ENCODE results near the gene WWC1. TPM values are rescaled to one million over a fixed set of nuclear protein-coding genes. Genes with fewer than 3 reads are reported as not detected.

WWC1 gene
- polyA plus RNA-seq, 10 donors: 0.27 to 3.3 (median 1.2) TPM

DNA sequence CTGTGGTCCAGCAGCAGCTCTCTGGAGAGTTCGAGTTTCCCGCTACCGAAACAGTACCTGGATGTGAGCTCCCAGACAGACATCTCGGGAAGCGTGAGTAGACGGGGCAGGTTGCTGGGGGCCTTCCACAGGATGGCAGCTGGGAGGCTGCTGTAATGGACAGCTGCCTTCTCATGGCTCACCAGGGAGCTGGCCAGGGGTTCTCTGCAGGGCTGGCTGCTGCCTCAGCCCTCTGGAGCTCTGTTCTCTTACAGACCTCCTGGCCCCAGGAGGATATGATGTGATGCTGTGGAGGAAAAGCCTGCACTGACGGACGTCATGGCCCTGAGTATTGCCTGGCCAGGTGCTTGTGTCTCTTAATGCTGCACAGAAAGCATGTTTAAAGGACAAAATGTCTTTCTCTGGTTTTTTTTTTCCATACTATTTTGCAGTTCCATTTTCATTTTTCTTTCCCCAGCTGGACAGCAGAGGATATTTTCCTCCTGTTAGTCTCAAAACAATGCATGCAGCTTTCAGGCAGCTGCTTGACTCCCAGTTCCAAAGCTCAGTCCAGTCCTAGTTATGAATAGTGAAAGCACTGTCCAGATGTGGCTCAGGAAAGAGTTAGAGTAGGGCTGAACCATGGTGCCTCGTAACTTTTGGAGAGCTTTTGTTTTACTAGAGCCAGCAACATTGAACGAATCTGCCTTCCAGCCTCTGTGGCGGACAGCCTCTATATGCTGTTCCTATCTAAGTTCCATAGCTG, 117.3 kb downstream of the WWC1 start:
- DNase-seq: peak; percentile 74 to 90 (median 79)

DNA sequence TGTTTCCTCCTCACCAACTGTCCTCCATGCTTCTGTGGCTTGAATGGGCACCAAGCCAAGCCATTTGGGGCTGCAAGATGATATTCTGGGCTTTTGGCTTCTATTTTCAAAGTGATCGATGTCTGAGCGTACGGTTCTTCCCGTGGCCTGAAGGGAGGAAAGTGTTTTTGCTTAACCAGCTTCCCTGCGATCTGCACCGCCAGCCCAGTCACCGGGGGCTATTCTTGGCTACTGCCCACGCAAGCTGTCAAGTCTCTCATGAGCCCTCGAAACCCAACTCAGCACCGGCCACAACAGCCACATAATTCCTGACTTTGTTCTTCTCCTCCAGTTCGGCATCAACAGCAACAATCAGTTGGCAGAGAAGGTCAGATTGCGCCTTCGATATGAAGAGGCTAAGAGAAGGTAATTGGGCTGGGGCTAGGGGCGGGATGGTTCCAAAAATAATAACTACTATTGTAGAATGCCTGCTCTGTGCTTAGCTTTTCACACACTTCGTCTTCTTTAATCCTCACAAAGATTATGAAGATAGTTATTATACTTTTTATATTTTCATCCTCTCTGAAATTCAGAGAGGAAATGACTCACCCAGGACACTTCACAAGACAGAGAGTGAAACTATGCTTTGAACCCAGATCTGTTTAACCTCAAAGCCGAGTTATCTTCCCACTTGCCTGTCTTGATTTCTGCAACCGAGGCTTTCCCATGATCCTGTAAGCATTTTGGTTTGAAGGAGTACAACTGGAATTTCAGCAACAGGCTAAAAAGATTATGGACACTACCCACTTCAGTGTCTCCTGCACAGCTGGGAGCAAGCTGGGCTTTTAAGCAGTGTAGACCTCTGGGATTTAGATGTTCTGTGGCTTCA, 118.4 kb downstream of the WWC1 start:
- peak in 2 of 3 donors; percentile 11 to 43 for DNase-seq

DNA sequence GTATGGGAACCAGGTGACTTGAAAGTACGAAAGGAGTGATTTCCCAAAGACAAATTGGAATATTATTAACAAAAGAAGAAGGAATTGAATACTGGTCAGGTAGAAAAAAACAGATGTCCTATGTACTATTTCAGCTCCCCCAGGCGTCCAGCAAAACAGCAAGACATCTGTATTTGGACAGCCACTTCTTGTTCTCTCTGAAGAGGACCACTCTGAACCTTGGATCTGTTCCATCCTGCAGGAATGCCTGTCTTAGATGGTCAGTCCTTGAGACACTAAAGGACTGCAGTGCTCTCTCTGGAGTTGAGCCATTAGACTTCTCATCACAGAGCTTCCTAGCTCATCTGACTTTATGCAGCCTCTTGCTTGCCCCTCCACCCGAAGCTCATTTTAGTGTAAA, 120.4 kb downstream of the WWC1 start:
- no peak for DNase-seq

DNA sequence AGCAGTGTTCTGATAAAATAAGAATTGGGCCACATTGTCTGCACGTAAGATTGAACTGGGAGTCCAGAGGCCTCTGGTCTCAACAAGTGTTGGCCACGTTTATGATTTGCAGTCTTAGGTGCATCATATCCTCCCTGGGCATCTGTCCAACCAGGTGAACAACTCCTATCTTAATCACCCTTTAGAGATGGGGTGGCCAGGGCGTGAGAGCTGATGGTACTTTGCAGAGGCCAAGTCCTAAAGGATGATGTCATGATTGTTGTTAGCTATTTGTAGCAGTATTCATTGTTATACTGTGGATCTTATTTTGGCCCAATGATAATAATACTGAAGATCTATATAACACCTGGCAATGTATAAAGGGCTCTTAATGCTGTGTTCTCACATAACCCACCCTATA, 121.6 kb downstream of the WWC1 start:
- no peak for DNase-seq

DNA sequence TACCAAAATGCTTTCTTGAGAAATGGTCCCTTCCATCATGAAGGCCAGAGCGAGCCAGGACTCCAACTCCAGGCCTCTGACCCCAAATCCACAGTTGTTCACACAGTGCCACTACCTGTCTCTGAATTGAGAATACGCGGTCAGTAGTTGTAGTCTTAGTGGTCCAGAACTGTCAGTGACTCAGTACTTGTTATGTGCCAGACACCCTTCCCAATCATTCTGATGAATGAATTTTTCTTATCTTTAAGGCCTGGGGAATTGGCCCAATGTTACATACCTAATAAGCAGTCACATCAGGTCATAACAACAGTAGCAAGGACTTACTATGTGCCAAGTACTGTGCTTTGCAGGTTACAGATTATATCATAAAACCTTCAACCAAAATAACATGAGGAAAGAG, 122.2 kb downstream of the WWC1 start:
- DNase-seq: no peak

DNA sequence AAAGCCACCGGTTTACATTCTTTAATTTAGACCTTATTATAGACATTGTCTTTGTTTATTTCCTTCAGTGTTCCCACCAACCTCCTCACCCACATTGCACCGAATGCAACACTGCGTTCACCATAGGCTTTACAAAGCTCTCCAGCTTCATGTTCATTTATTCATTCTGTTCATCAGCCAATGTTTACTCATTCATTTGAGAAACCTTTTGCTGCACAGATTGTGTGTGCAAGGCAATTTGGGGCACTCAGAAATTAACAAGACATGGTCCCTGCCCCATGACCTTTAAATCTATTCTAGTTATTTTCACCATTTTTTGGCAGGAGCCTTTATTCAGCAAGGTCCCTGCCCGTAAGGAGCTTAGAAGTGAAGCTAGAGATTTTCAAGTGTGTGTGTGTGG, 124.0 kb downstream of the WWC1 start:
- DNase-seq: no peak

DNA sequence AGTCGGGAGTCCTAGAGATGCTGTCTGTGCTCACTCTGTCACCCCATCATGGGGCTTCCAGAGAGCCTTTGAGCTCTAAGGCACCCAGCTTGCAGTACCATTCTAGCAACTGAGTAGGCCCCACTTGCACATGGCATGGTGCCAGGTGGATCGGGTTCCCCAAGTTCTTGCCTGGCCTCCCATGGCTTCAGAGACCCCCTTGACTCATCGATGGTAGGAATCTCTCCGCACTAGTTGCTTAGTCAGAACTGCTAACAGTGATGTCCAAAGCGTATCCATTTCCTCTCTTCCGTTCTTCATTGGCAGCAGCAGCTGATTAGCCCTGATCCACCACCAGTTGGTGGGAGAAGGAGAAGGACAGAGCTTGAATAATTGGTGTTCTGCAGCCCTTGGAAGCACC, 124.5 kb downstream of the WWC1 start:
- DNase-seq: no peak

DNA sequence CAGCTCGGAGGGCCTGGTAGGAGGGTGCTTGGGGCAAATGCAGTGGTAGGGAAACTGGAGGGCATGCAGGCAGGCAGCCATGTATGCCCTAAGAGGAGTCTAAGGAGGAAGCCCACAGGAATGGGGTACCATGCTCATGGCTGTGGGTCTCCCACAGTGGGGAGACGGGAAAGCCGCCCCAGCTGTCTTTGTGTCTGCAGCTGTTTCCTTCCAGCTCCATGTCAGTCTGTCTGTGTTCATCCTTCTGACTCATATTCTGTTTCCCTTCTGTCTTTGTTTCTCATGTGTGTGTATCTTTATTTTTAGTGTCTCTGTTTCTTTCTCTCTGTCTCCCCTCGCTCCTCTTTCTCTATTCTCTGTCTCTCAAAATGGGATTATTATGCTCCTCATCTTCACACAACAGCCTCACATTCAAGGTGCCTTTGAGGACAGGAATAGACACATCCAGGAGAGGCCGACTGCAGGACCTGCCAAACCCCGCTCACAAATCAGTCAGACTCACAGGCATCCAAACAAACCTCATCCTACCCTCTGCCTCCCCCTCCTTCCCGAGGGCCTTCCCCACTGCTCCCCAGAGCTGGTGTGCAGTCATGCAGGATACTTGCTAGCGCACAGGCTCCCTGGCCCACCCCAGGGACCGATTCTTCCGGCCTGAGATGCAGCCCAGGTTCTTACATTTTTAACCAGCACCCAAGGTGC, 126.4 kb downstream of the WWC1 start:
- DNase-seq: no peak

DNA sequence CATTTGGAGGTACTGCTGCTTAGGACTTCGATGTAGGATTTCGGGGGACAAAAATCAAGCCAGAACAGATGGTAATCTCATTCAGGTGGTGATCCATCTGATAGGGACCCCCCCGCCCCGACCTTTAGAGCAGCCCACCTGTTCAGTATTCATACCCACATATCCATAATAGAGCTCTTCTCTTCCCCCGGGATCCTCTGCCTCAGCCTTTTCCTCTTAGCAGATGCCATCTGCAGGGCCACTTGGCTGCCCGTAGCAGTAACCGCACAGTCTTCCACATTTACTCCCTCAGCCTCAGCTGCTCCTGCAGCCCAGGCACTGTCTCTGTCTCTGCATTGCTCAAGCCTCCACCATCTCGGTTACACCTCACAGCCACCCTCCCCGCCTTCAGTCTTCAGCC, 129.0 kb downstream of the WWC1 start:
- DNase-seq: no peak

DNA sequence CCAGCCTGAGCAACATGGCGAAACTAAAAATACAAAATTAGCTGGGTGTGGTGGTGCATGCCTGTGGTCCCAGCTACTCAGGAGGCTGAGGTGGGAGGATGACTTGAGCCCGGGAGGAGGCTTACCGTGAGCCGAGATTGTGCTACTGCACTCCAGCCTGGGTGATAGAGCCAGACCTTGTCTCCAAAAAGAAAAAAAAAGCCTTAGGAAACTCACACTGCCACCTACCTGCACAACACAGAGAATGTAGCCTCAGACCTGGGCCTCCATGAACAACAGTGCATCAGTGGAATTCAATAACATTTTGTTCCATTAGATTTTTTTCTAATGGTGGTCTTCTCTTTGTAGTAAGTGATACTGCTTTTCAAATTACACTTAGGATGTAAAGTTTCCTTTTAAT, 131.0 kb downstream of the WWC1 start:
- DNase-seq: no peak

DNA sequence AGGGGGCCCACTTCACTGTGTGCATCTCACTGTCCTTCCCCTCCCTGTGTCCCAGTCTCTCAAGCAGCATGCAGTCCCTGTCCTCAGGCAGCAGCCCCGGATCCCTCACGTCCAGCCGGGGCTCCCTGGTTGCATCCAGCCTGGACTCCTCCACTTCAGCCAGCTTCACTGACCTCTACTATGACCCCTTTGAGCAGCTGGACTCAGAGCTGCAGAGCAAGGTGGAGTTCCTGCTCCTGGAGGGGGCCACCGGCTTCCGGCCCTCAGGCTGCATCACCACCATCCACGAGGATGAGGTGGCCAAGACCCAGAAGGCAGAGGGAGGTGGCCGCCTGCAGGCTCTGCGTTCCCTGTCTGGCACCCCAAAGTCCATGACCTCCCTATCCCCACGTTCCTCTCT, 132.0 kb downstream of the WWC1 start:
- no peak for DNase-seq

DNA sequence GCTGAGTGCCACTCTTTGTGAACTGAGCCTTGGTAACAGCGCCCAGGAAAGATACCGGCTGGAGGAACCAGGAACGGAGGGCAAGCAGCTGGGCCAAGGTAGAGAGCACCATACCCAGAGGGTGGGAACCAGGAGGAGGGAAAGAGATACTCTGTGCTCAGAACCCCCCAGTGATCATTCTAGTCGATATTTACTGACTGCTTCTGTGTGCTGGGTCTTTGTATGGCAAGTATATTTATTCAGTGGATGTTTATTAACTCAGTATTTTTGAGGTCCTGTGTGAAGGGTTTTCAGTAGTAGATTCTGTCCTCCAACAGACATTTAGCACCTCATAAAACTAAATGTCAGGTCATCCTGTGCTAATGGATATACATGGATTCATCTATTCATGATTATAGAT, 132.5 kb downstream of the WWC1 start:
- no peak for DNase-seq

DNA sequence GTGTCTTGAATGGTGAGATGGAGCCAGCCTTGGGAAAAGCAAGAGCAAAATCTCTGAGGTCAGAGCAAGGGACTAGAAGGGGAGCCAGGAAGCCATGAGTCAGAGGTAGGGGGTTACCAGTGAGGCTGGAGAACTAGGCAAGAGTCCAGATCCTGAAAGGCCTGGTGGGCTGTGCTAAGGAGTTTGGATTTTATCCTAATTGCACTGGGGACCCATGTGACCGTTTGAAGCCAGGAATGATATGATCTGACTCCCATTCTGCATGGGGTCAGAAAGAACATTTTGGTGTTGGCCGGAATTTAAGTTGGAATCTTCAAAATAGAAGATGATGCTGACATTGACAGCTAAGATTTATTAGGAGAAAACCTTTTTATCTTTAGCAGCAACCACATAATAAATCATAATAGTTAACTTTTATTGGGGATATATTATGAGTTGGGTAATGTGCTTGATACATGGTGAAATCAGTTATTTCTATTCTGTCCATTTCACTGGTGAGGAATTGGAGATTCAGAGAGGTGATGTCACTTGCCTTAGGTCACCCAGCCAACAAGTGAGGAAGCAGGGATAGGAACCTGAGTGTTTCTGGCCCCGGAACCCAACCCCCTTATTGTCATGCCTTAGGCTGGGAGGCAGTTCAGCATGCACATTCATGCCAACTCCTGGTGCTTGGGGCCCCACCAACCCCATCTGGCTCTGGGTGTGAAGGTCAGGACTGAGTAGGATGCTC, 133.3 kb downstream of the WWC1 start:
- DNase-seq: peak in 1 of 3 donors; percentile 69

DNA sequence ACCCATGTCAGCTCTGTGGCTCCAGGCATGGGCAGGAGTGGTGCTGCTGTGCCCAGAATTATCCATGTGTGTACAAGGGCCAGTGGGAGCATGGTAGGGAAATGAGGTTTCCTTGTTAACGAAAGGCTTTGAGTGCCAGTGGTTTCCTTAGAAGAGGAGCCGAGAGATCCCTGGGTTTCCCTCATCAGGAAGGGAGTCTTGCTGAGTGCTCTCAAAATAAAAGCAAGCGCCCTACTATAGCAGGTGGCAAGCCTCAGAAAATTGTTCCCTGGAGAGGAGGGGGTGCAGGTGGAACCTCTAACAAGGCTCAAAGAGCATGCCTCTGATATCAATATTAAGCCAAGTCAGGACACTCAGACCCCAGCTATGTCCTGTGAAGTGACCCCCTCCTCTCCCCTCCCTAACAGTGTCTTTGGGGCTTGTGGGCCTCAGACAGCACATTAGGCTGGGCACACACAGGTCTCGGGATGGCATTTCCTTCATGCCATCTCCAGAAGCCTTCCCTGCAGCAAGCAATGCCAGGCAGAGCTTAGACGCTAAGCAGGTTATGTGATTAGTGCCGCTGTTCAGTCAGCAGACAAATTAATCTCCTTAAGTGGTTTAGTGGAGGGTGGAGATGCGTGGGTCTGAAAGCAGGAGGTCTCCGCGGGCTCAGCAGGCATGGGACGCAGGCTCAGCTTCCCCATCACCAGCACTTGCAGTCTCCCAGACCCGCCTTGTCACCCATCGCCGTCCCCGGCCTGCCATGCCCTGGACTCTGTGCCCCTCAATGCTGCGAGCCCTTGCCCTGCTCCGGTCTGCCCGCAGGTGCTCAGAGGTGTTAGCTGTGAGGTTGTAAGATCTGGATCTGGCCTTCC, 134.8 kb downstream of the WWC1 start:
- DNase-seq: no peak

DNA sequence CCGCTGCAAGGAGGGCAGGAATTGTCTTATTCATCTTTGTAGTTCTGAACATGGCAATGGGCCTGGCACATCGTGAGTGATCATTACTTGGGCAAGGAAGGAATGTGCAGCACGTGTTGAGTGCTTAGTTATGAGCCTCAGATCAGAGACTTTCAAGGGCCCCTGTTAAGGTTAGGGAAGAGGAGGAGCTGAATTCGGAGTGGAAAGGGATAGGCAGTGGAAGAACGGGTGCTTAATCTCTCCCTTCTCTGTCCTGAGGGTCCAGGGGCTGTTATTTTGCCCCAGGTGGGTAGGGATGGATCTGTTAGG, 135.4 kb downstream of the WWC1 start:
- no peak for DNase-seq

DNA sequence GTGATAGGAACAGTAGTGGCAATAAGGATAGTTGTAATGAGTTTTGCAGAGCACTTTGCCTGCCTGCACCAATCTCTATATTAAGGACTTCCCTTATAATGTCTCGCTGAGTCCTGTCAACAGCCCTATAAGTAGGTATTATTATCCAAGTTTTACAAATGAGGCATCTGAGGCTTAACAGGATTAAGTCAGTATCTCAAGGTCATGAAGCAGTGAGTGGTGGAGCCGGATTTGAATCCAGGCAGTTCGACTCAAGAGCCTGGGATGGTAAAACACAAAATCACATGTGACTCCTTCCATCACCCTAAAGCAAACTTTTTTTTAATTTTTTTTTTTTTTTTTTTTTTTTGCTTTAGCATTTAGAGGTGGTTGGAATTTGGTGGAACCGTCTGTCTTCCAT, 135.8 kb downstream of the WWC1 start:
- DNase-seq: no peak

DNA sequence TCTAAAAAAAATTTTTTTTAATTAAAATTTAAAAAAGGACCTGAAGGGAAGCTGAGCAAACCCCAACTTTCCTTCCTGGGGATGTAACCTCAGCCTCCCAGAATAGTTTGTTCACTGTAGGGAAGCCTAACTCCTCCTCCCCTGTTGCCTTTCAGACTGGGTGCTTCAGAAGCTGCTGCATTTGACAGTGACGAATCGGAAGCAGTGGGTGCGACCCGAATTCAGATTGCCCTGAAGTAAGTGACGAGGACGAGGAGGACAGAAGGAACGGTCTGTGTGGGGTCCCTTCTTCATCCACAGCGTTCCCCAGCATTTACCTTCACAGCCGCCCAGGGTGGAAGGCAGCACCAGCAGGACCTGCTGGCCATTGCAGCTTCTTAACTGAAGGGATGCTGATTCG, 137.1 kb downstream of the WWC1 start:
- DNase-seq: no peak

DNA sequence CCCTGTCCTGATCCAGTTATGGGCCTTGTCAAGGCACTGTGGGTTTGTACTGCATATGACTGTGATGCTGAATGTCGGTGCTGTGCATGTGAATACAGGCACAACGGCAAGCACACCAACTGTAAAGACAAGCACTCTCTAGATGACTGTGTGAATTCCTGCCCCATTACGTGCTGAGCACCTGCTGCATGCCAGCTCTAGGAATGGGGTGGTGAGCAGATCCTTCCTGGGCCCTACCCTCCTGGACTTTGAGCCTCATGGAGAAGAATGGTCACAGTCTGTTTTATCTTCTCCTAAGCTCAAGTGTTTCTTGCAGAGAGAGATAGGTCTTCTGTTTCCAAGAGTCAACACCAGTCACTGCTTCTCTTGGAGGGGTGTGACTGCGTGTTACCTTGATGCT, 138.9 kb downstream of the WWC1 start:
- DNase-seq: no peak

DNA sequence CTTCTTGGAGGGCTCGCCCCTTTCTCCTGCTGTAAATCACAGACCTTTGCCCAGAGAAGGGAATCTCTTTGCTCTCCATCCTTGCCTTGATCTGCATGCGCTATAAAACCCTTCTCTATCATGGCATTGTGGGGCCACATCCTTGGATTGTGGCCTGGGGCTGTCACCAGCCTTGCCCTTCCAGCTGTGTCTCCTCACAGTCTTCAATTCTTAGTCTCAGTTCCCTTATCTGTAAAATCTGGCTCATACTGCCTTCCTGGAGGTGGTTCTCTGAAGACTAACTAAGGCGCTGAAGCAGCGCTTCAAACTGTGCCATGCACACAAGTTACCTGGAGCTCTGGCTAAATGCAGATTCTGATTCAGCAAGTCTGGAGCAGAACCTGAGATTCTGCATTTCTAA, 141.5 kb downstream of the WWC1 start:
- DNase-seq: no peak

DNA sequence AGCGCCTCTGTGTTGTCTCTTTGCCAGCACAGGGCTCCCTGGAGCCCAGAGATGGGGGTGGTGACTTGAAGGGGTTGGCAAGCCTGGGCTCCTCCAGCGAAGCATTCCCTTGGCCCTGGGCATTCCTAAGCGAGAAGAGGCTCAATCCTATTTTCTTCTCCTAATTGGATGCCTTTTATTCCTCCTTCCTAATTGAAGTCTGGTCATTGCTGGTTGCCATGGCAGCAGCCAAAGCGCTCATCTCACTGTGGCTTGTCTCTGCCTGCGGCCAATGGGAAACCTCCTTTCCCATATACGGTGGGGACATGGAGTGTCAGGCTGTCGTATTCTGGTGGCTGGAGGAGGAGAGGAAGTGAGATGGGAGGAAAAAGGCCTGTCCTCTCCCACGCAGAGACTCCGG, 142.6 kb downstream of the WWC1 start:
- peak in 1 of 3 donors; percentile 18 for DNase-seq

DNA sequence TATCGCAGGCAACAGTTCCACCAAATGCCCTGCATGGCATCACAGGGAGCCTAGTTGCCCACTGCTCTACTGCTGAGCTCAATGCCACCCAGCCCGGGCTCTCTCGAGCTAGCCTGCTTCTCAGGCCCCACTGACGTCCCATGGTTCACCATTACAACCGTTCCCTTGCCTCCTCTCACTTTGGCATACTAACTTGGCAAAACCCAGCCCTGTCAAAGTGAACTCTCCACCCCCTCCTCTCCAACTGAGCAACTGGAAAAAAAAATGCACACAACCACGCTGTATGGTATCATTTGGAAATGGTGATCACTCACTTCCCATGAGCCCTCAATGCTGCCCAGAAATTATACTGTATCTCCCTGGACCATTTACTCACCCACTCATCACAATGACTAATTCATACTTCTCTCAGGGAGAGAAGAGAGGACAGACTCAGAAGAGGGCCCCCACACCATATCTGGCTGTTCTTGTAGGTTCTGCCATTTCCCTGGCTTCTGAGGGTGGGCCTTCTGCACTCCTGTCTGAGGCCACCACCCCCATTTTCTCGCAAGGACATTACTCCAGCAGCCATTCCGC, 143.4 kb downstream of the WWC1 start:
- peak in 1 of 3 donors; percentile 31 for DNase-seq

All from muscle of back (tissue), 11 donors.